NCI-H748 (cell line): ENCODE data around the gene MARK3.

Source experiments
- DNase-seq: peaks from one replicate; lab custom pipeline; 2025; ENCODE audit not compliant: unreplicated experiment; lab: John Stamatoyannopoulos, UW

MARK3 gene

DNA sequence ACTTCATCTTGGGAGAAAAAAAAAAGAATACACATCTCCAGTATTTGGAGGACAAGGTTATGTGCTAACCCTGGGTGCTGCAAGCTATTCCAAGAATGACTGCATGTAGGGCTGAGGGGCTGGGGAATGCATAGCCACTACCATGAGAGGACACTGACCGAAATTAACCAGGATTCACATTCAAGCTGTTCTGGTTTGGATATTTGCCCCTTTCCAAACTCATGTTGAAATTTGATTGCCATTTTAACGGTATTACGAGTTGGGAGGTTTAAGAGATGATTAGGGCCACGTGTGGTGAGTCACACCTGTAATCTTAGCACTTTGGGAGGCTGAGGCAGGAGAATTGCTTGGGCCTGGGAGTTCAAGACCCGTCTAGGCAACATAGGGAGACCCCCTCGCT lies 18.5 kb upstream of the MARK3 start:
- no peak for DNase-seq

DNA sequence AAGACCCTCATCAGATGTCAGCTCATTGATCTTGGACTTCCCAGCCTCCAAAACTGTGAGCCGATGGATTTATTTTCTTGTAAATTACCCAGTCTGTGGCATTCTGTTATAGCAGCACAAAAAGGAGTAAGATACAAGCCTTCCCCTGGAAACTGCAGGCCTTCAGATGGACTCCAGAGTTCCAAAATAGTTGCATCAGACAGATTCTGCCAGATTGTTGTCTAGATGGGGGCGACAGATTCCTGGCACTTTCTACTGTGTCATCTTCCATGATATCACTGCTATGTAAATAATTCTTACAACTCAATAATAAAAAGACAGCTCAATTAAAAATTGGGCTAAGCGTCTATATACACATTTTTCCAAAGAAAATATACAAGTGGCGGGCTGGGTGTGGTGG lies 17.2 kb upstream of the MARK3 start:
- no peak for DNase-seq

DNA sequence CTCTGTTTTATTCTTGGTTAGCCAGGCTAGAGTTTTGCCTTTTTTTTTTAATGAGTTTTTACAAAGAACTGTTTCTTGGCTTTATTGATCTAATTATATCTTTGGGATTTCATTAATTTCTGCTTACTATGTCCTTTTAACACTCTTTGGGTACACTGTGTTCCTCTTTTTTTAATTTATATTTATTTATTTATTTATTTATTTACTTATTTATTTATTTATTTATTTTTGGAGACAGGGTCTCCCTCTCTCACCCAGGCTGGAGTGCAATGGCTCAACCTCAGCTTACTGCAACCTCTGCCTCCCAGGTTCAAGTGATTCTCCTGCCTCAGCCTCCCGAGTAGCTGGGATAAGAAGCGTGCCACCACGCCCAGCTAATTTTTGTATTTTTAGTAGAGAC lies 15.1 kb upstream of the MARK3 start:
- no peak for DNase-seq

DNA sequence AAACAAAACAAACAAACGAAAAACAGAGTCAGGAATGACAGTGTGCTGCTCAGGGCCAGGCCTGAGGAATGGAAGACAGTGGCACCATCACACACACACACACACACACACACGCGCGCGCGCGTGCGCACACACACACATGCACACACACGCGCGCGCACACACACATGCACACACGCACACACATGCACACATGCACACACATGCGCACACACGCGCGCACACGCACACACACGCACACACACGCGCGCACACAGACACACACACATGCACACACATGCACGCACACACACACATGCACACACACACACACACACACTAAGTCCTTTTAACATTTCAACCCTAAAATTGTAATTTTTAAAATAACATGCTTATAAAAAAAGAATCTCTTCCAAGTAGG lies 13.2 kb upstream of the MARK3 start:
- no peak for DNase-seq

DNA sequence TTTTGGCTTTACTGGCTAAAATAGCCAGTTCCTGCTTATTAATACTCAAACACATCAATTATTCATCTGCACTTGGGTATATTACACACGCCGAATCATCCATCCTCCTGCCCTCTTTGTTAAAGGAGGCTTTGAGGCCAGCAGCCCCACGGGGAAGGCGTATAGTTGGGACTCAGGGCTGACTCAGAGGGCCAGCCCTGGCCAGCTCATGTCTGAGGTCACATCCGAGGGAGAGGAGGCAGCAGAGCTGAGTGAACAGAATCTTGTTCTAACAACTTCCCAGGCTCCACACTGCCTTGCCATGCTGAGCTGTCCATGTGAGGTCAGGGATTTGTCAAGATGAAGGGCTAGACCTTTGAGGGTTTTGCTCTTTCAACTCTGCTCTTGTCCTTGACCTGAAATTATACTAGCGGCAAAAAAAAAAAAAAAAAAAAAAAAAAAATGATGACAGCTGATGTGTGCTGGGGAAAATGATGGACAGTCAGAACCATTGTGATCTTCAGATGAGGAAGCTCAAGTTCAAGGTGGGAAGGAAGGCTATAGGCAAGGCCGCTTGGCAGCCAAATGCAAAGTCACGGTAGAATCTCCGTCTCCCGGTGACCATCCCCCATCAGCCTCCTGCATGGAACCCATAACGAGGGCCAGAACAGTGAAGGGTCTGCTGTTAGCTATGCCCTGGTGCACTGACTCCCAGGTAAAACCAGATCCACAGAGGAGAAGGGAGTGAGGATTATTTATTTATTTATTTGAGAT lies 12.5 kb upstream of the MARK3 start:
- no peak for DNase-seq

DNA sequence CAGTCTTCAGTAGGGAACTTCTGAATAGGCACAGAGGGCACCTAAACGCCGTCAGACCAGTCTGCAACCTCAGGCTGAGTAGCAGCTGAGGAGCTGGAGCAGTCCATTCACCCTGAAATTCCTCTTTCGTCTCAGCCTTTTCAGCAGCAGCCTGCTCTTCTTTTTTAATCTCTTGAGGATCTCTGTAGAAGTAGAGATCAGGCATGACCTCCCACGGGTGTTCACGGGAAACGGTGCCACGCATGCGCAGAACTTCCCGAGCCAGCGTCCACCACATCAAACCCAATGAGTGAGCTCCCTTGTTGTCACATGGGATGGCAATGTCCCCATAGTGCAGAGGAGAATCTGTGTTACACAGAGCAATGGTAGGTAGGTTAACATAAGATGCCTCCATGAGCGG lies 11.1 kb upstream of the MARK3 start:
- no peak for DNase-seq

DNA sequence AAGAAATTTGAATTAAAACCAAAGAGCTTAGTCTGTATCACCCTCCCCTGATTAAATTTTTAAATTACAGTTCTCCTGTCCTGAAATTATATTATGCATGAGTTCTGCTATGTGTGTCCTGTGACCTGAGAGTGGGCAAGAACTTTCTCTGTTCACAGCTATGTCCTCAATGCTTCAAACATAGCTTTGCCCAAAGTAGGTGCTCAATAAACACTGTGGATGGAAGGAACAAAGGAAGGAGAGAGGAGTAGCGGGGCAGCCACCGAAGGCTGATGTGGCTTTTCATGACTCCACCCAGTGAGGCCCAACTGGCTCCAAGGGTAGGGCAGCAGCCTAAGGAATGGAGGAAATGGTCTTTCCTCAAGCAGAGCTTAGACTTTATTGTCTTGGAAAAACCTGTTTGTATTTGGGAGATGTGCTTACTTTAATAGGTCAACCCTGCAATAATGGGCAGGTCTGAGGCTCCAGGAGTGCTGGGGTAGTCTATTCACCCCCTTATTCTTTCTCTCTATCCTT lies 7.6 kb upstream of the MARK3 start:
- DNase-seq = no peak

DNA sequence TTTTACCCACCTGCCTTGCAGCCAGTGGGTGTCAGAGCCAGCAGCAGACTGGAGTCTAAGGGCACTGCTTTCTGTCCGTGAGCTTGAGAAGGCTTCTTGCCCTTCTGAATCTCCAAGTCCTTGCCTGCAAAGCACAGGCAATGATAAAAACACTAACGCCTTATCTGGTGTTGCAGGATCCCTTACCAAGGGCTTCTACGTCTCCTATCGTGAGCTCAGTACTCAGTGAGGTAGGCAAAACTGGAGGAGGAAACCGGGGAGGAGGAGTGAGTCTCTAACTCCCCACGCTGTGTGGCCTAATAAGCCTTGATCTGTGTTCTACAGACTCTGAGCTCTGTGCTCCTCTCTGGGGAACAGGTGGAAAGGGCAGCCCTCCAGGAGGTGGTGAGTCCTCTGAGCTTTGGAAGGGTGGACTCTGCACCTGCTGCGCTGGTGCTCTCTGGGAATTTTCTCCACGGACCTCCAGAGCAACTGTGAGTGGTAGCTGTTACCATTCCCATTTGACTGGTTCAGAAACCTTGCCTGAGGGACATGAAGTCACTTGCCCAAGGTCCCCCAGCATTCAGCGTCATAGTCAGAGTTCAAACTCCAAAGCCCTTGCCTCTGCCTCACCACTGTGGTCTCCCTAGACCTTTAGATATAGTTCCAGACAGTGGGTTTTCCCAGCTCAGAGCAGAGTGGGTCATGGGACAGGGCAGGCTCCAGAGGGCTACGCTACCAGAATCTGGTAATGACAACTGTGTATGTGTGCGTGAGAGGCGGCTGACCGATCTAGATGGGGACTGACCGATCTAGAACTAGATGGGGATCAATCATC lies 7.0 kb upstream of the MARK3 start:
- no peak for DNase-seq

DNA sequence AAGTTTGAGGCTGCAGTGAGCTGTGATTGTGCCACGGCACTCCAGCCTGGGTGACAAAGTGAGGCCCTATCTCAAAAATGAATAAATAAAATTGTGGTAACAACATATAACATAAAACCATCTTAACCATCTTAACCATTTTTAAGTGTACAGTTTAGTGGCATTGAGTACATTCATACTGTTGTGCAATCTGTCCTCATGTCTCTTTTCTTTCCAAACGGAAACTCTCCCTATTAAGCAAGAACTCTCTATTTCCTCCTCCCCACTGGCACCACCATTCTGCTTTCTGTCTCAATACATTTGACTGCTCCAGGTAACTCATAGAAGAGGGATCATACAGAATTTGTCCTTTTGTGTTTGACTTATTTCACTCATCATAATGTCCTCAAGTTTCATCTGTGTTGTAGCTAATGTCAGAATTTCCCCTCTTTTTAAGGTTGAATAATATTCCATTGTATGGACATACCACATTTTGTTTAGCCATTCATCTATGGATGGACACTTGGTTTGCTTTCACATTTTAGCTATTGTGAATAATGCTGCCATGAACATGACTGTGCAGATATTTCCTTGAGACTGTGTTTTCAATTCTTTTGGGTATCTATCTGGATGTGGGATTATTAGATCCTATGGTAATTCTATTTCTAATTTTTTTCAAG lies 4.4 kb upstream of the MARK3 start:
- DNase-seq = no peak

DNA sequence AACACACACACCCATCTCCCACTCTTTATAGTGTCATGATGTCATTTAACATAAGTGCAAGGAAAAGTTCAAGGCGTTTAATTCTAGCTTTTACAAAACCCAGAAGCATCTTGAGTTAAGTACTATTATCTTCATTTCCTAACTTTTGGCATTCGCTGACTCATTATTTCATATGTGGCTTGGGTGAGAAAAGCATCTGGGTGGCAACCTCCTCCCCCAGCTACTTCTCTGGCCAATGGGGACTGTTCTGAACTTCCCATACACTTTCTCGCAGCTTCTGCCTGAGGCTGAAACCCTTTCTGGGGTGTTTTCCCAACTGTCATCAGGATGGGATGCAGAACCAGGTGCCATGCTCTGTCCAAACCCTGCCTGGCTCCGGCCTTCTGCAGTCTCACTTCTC lies 2.8 kb upstream of the MARK3 start:
- DNase-seq = no peak

DNA sequence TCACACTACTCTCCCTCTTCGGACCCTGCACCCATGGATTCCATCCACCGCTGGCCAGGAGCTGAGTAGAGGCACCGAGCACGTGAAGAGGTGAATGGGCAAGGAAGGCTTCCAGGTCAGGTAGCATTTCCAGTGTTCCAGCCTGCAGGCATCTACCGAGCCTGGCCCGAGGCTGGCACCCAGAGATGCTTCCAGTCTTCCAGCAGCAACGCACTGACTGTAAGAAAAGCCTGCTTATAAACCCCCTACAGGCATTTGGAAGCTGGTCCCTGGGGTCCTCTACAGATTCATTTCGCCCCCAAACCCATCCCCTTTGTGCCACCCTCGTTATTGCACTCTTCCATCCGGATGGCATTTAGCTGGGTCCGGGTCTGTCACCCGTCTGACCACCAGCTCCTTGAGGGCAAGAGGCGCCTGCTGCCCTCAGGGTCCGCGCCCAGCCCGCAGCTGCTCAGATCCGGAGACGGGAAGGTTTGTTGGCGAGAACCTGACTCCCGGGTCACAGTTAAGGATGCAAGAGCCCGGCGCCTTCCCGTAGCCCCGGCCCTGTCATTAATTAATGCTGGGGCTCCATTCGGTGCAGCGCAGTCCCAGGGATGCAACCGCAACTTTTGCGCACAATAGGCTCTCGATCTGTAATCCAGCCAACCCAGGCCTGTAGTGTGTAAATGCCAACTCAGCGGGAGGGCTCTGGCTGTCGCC lies 614 bp upstream of the MARK3 start:
- DNase-seq = no peak

DNA sequence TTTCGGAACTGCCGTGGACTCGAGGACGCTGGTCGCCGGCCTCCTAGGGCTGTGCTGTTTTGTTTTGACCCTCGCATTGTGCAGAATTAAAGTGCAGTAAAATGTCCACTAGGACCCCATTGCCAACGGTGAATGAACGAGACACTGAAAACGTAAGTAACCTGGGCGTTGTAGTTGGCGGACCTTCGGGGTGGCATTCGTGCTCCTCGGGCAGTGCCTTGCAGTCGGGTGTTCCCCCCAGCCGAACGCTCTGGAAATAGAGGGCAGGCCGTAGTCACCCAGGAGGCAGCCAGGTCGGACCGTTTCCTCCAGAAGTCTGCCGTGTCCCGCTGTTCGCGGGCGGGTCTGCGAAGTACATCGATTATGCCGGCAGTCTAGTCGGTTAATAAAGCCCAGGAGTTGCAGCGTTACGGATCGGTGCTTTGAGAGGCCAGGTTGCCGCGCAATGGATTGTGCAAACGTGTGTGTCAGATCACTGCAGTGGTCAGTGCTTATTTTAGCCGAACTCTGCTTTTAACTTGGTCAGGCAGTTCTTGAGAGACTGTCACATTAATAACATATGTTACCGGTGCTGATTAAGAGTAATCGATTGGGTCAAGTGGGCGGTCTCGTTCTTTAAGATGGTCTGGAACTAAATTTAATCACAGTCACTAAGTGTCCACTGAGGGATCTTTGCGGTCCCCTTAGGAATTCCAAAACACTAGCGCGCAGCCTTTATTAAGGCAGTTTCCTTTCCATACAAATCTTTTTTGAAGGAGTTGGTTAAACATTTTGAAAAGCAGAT lies 906 bp downstream of the MARK3 start:
- DNase-seq = peak; percentile 65

DNA sequence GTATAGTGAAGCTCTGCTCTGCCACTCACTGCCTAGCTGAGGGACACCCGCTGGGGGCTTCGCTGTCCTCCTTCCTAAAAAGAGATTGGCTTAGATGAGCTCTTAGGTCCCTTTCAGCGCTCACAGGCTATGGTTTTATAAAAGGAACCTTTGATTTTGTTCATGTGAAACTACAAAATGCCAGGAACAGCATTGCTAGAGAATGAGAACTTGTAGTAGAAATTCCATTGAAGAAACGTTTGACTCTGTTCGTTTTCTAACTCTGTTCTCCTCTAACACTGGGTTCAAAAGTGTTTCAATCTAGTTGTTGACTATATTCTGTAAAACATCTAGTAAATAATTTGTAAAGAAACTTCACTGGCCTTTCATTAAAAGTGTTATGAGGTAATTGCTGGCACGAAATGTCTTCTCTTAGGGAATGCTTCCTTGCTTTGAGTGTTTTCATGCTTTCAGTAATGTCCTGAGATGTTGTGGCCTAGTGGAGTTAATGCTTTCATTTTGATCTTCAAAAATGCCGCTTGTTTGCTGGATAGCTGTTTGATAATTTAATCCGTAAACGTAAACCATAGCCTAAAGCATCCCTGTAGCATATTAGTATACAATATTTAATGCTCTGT lies 1.6 kb downstream of the MARK3 start:
- DNase-seq = peak; percentile 20

DNA sequence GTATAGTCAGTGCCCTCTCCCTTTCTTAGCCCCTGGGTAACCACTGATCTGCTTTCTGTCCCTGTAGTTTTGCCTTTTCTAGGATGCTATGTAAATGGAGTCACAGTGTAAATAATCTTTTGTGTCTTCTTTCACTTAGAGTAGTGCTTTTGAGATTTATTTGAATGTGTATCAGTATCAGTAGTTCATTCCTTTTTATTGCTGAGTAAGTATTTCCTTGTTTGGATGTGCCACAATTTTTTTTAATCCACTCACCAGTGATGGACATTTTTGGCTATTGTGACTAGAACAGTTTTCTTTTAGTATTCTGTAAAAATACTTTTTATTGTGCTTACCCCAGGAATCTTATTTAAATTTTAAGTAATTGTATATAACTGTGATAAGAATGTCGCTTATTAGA lies 3.4 kb downstream of the MARK3 start:
- no peak for DNase-seq

DNA sequence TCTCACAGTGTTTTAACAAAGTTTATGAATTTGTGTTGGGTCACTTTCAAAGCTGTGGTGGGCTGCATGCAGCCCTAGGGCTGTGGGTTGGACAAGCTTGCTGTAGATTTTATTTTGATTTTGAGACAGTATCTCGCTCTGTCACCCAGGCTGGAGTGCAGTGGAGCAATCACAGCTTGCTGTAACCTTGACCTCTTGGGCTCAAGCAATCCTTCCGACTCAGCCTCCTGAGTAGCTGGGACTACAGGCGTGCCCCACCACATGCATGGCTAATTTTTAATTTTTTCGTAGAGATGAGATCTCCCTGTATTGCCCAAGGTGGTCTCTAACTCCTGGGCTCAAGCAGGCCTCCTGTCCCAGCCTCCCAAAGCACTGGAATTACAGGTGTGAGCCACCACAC lies 5.4 kb downstream of the MARK3 start:
- DNase-seq = no peak

DNA sequence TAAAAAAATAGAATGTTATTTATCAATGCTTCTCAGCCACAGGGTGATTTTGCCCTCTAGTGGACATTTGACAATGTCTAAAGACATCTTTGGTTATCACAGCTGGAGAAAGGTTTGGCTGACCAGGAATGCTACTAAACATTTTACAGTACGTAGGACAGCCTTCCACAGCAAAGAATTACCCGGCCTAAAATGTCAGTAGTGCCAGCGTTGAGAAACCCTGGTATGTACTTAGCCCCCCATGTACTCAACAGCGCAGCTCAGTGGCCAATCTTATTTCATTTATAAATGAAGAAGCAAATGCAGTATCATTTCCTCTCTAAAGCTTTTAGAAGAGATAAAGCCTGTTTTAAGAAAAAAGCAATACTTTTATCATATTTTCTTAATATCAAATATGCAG lies 5.8 kb downstream of the MARK3 start:
- DNase-seq = peak; percentile 64

DNA sequence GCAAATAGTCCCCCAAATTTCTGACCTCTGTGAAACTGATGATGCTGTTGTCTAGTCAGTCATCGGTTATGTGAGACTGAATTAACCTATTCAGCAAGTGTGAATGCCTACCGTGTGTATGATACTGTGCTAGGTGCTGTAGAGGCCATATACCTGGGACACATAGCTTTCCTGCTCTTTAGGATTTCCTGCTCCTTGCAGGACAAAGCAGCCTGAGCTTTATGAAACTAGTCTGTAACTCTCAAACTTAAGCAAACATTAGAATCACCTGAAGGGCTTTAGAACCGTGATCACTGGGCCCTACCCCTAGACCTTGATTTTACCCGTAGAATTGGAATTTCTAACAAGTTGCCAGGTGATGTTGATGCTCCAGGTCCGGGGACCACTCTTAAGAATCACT lies 6.9 kb downstream of the MARK3 start:
- no peak for DNase-seq

DNA sequence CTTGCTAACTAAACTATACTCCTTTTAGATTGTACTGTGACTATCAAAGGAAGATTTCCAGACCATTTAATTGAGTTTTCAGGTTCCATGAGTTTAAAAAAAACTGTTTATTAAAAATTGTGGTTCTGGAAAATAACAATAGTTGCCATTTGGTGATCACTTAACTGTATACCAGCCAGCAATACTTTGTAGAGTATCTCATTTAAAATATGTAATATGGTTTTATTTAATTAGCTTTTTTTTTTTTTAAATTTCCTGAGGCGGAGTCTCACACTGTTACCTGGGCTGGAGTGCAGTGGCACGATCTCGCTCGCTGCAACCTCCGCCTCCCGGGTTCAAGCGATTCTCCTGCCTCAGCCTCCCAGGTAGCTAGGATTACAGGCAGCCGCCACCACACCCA lies 7.4 kb downstream of the MARK3 start:
- no peak for DNase-seq

DNA sequence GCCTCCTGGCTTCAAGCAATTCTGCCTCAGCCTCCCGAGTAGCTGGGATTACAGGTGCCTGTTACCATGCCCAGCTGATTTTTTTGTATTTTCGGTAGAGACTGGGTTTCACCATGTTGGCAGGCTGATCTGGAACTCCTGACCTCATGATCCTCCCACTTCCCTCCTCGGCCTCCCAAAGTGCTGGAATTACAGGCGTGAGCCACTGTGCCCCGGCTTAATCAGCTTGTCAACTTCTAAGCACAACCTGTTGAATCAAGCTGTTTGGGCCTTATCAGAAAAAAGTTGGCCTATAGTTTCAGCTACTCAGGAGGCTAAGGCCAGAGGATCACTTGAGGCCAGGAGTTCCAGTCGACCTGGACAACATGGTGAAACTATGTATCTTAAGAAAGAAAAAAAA lies 7.9 kb downstream of the MARK3 start:
- DNase-seq = no peak
